CD4-positive, alpha-beta memory T cell (primary cell): ENCODE results near the gene NEAT1. TPM values are rescaled to one million over a fixed set of nuclear protein-coding genes. Genes with fewer than 3 reads are reported as not detected.
A peak's percentile ranks its signal among the peaks of the same experiment; 100 is the strongest.

Source experiments
- CTCF ChIA-PET: fragments of 350-600 bp; sonication (Branson Sonifier 250); formaldehyde crosslinking; loops from one replicate; lab custom pipeline; 2021; ENCODE audit warnings: inconsistent platforms; ENCODE audit not compliant: partially characterized antibody; lab: Charles Lee
- POLR2A ChIA-PET: fragments of 350-600 bp; sonication (Branson Sonifier 250); formaldehyde crosslinking; loops from one replicate; lab custom pipeline; 2021; ENCODE audit not compliant: partially characterized antibody; lab: Charles Lee
- DNase-seq, 5 donors: peaks; one replicate each; pipeline versions ENCODE4 v3.0.0 to v3.0.0-alpha.2; 2020 to 2022; ENCODE audit warnings: mixed read lengths in 1 of 5
- H3K27ac ChIP-seq: one replicate; pipeline ENCODE4 v1.7.0; 2013; ENCODE audit warnings: low read depth, low read length
- H3K27me3 ChIP-seq: 2 replicates; pipeline ENCODE4 v1.7.0; 2013; ENCODE audit warnings: mild to moderate bottlenecking, low read length, moderate library complexity; ENCODE audit not compliant: insufficient read depth
- H3K36me3 ChIP-seq: 2 replicates; pipeline ENCODE4 v1.7.0; 2013; ENCODE audit warnings: mild to moderate bottlenecking, low read length, moderate library complexity; ENCODE audit not compliant: insufficient read depth
- H3K4me1 ChIP-seq: 2 replicates; pipeline ENCODE4 v1.7.0; 2013; ENCODE audit warnings: mild to moderate bottlenecking, low read length, moderate library complexity; ENCODE audit not compliant: insufficient read depth
- H3K4me3 ChIP-seq, 2 donors: one replicate each; pipeline ENCODE4 v1.7.0; 2013; ENCODE audit warnings: low read length in 2 of 2, mild to moderate bottlenecking in 1 of 2
- H3K9me3 ChIP-seq, 2 donors: one replicate each; pipeline ENCODE4 v1.7.0; 2013; ENCODE audit warnings: low read length in 2 of 2, control low read depth in 1 of 2; ENCODE audit not compliant: control insufficient read depth in 1 of 2
- H3K27ac Mint-ChIP-seq, 7 donors: one replicate each; pipeline ENCODE4 v1.8.0; 2020 to 2021; ENCODE audit warnings: mixed read lengths in 7 of 7, mild to moderate bottlenecking in 6 of 7, inconsistent platforms in 3 of 7, moderate library complexity in 3 of 7
- H3K27me3 Mint-ChIP-seq, 2 donors: one replicate each; pipeline ENCODE4 v1.8.0; 2020 to 2021; ENCODE audit warnings: mixed read lengths in 2 of 2
- H3K36me3 Mint-ChIP-seq, 2 donors: one replicate each; pipeline ENCODE4 v1.8.0; 2020 to 2021; ENCODE audit warnings: mixed read lengths in 2 of 2, inconsistent platforms in 1 of 2, mild to moderate bottlenecking in 1 of 2
- H3K4me1 Mint-ChIP-seq, 4 donors: one replicate each; pipeline ENCODE4 v1.8.0; 2020 to 2021; ENCODE audit warnings: mixed read lengths in 4 of 4, mild to moderate bottlenecking in 1 of 4
- H3K4me3 Mint-ChIP-seq, 8 donors: one replicate each; pipeline ENCODE4 v1.8.0; 2020 to 2021; ENCODE audit warnings: mixed read lengths in 8 of 8, mild to moderate bottlenecking in 7 of 8, moderate library complexity in 6 of 8, inconsistent platforms in 3 of 8
- H3K9me3 Mint-ChIP-seq, 8 donors: one replicate each; pipeline ENCODE4 v1.8.0; 2020 to 2021; ENCODE audit warnings: mixed read lengths in 8 of 8, mild to moderate bottlenecking in 5 of 8, inconsistent platforms in 3 of 8, moderate library complexity in 1 of 8
- intact Hi-C: fragments of 100-400 bp; cut with micrococcal nuclease; formaldehyde crosslinking; loops from one replicate; pipeline ENCODE4 v1.15.1; 2023
- polyA plus RNA-seq, 2 donors: library from polyadenylated mRNA; unstranded; fragments of 300-500 nt; fragmentation: Illumina TruSeq; gene quantifications; one replicate each; pipeline ENCODE4 v1.2.3, GENCODE V29; 2021
- total RNA-seq, 2 experiments: library from RNA; stranded (reverse); gene quantifications; one replicate each; pipeline ENCODE4 v1.2.3, GENCODE V29; 2021

NEAT1 gene
- total and polyA plus RNA-seq, 4 experiments from 2014 or later, result 2.3 to 687 (median 344) TPM

- Histone ChIP-seq H3K4me3 (peak overlapping the region; percentile 50 to 95), H3K27me3 (no peaks in the 10 kb centered on the region), H3K27ac (peak overlapping the region; percentile 98), H3K4me1 (peaks cover 50% of the 10 kb centered on the region), H3K9me3 (no peaks in the 10 kb centered on the region), H3K36me3 (peaks cover 12% of the 10 kb centered on the region)
- ChIA-PET CTCF (interaction anchor here (1.0 to 12.6 kb wide), 8 partner anchors 11 to 100 kb away, joined by 3 to 192 read pairs (median 10); partner anchors contain the start of genes MALAT1 and SLC25A45), POLR2A (interaction anchor here (1.0 to 22.2 kb wide), 16 partner anchors 5 to 231 kb away, joined by 4 to 3839 read pairs (median 30); partner anchors contain the start of genes FAM89B, FRMD8, MALAT1 and MAP3K11)
- H3K4me3 Mint-ChIP-seq, result peak overlapping the region; percentile 92 to 97 (median 95)
- intact Hi-C loops, result loop anchor here (1.0 kb wide), 1 partner anchor 9 kb away; no protein-coding TSS in a partner anchor
- peaks cover 27 to 83% (median 38%) of the 10 kb centered on the region in 4 donors for H3K4me1 Mint-ChIP-seq
- H3K27me3 Mint-ChIP-seq, result peaks cover 0 to 4% of the 10 kb centered on the region in 2 donors
- DNase-seq, result peak; percentile 83 to 96 (median 88)
- peaks cover 0 to 10% (median 2%) of the 10 kb centered on the region in 8 donors for H3K9me3 Mint-ChIP-seq
- H3K36me3 Mint-ChIP-seq, result peaks cover 36 to 44% of the 10 kb centered on the region in 2 donors
- H3K27ac Mint-ChIP-seq, result peak overlapping the region; percentile 93 to 100 (median 97)
These were observed 1.4 kb upstream of the NEAT1 start for GRCh38 chr11:65420979-65421793.

- H3K27ac Mint-ChIP-seq, result peak overlapping the region; percentile 93 to 100 (median 97)
- H3K36me3 ChIP-seq, result peaks cover 19% of the 10 kb centered on the region
- peaks cover 50% of the 10 kb centered on the region for H3K4me1 ChIP-seq
These were observed 585 bp upstream of the NEAT1 start for GRCh38 chr11:65421794-65422632.

DNA sequence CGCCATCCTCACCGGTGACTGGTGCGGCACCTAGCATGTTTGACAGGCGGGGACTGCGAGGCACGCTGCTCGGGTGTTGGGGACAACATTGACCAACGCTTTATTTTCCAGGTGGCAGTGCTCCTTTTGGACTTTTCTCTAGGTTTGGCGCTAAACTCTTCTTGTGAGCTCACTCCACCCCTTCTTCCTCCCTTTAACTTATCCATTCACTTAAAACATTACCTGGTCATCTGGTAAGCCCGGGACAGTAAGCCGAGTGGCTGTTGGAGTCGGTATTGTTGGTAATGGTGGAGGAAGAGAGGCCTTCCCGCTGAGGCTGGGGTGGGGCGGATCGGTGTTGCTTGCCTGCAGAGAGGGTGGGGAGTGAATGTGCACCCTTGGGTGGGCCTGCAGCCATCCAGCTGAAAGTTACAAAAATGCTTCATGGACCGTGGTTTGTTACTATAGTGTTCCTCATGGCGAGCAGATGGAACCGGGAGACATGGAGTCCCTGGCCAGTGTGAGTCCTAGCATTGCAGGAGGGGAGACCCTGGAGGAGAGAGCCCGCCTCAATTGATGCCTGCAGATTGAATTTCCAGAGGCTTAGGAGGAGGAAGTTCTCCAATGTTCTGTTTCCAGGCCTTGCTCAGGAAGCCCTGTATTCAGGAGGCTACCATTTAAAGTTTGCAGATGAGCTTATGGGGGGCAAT, 1.1 kb downstream of the NEAT1 start:
- Histone ChIP-seq H3K36me3 (peaks cover 19% of the 10 kb centered on the region), H3K27me3 (no peaks in the 10 kb centered on the region), H3K27ac (peak overlapping the region; percentile 98), H3K4me3 (peak overlapping the region; percentile 95 to 99), H3K9me3 (no peaks in the 10 kb centered on the region), H3K4me1 (peaks cover 50% of the 10 kb centered on the region)
- ChIA-PET POLR2A (interaction anchor here (1.1 to 22.2 kb wide), 29 partner anchors 6 to 645 kb away, joined by 3 to 3839 read pairs (median 8); partner anchors contain the start of genes CCDC85B, EHBP1L1, FAM89B and FRMD8), CTCF (interaction anchor here (0.9 to 12.6 kb wide), 10 partner anchors 9 to 86 kb away, joined by 3 to 192 read pairs (median 4); partner anchors contain the start of gene MALAT1)
- H3K27ac Mint-ChIP-seq, result peak overlapping the region; percentile 93 to 100 (median 97)
- H3K27me3 Mint-ChIP-seq, result peaks cover 0 to 4% of the 10 kb centered on the region in 2 donors
- intact Hi-C loops, result no loop called here
- peaks cover 0 to 10% (median 2%) of the 10 kb centered on the region in 8 donors for H3K9me3 Mint-ChIP-seq
- peak overlapping the region; percentile 92 to 97 (median 95) for H3K4me3 Mint-ChIP-seq
- H3K4me1 Mint-ChIP-seq, result peaks cover 36 to 83% (median 44%) of the 10 kb centered on the region in 4 donors
- H3K36me3 Mint-ChIP-seq, result peaks cover 58 to 59% of the 10 kb centered on the region in 2 donors
- peak; percentile 22 to 59 (median 28) for DNase-seq

More at GRCh38 chr11:65421794-65422632, 585 bp upstream of the NEAT1 start:
- Mint-ChIP-seq H3K27me3 (peaks cover 0 to 4% of the 10 kb centered on the region in 2 donors), H3K9me3 (peaks cover 0 to 10% (median 2%) of the 10 kb centered on the region in 8 donors), H3K4me1 (peaks cover 28 to 83% (median 40%) of the 10 kb centered on the region in 4 donors), H3K4me3 (peak overlapping the region; percentile 92 to 97 (median 95)), H3K36me3 (peaks cover 45 to 52% of the 10 kb centered on the region in 2 donors)
- peak; percentile 81 to 86 (median 82) for DNase-seq
- peak overlapping the region; percentile 95 to 99 for H3K4me3 ChIP-seq
- intact Hi-C loops, result loop anchor here (1.0 kb wide), 1 partner anchor 8 kb away; no protein-coding TSS in a partner anchor
- H3K9me3 ChIP-seq, result no peaks in the 10 kb centered on the region
- POLR2A ChIA-PET, result interaction anchor here (0.6 to 22.2 kb wide), 29 partner anchors 4 to 867 kb away, joined by 3 to 3839 read pairs (median 7); partner anchors contain the start of genes CFL1, EHBP1L1, FAM89B and FRMD8
- peak overlapping the region; percentile 98 for H3K27ac ChIP-seq
- no peaks in the 10 kb centered on the region for H3K27me3 ChIP-seq
- CTCF ChIA-PET, result interaction anchor here (1.5 to 12.6 kb wide), 3 partner anchors 11 to 77 kb away, joined by 4 to 192 read pairs (median 28); partner anchors contain the start of gene MALAT1

GRCh38 chr11:65424205-65425104, 1.9 kb downstream of the NEAT1 start:
- peaks cover 19% of the 10 kb centered on the region for H3K36me3 ChIP-seq
- H3K36me3 Mint-ChIP-seq, result peaks cover 58 to 59% of the 10 kb centered on the region in 2 donors
- H3K27me3 ChIP-seq, result no peaks in the 10 kb centered on the region
- POLR2A ChIA-PET, result interaction anchor here (0.6 to 22.2 kb wide), 28 partner anchors 7 to 680 kb away, joined by 3 to 3839 read pairs (median 8); partner anchors contain the start of genes CCDC85B, DPF2, EHBP1L1 and FAM89B
- peaks cover 0 to 4% of the 10 kb centered on the region in 2 donors for H3K27me3 Mint-ChIP-seq
- peak overlapping the region; percentile 92 to 97 (median 95) for H3K4me3 Mint-ChIP-seq
- peak; percentile 44 to 69 (median 56) for DNase-seq
- peaks cover 37 to 83% (median 44%) of the 10 kb centered on the region in 4 donors for H3K4me1 Mint-ChIP-seq
- intact Hi-C loops, result loop anchor here (1.0 to 5.0 kb wide), 3 partner anchors 8 to 148 kb away; partner anchors contain the start of genes FAM89B and ZNRD2
- H3K27ac Mint-ChIP-seq, result peak overlapping the region; percentile 93 to 100 (median 97)
- H3K4me1 ChIP-seq, result peaks cover 50% of the 10 kb centered on the region
- H3K27ac ChIP-seq, result peak overlapping the region; percentile 98
- H3K9me3 ChIP-seq, result no peaks in the 10 kb centered on the region
- H3K9me3 Mint-ChIP-seq, result peaks cover 0 to 9% (median 2%) of the 10 kb centered on the region in 8 donors
- CTCF ChIA-PET, result interaction anchor here (0.9 to 12.6 kb wide), 10 partner anchors 8 to 85 kb away, joined by 3 to 192 read pairs (median 4); partner anchors contain the start of gene MALAT1
- peak overlapping the region; percentile 95 to 99 for H3K4me3 ChIP-seq

GRCh38 chr11:65425105-65425970, 2.7 kb downstream of the NEAT1 start:
- DNase-seq, result peak; percentile 87 to 98 (median 94)
- H3K4me3 ChIP-seq, result peak overlapping the region; percentile 95 to 99
- CTCF ChIA-PET, result interaction anchor here (2.2 to 12.6 kb wide), 2 partner anchors 8 to 74 kb away, joined by 14 to 192 read pairs; partner anchors contain the start of gene MALAT1
- H3K27ac ChIP-seq, result peak overlapping the region; percentile 98
- H3K4me1 ChIP-seq, result peaks cover 50% of the 10 kb centered on the region
- peaks cover 0 to 4% of the 10 kb centered on the region in 2 donors for H3K27me3 Mint-ChIP-seq
- peak overlapping the region; percentile 93 to 100 (median 97) for H3K27ac Mint-ChIP-seq
- H3K27me3 ChIP-seq, result no peaks in the 10 kb centered on the region
- intact Hi-C loops, result loop anchor here (1.0 to 5.0 kb wide), 3 partner anchors 9 to 147 kb away; partner anchors contain the start of genes FAM89B and ZNRD2
- H3K36me3 Mint-ChIP-seq, result peaks cover 58 to 59% of the 10 kb centered on the region in 2 donors
- peaks cover 0 to 9% (median 2%) of the 10 kb centered on the region in 8 donors for H3K9me3 Mint-ChIP-seq
- peaks cover 19% of the 10 kb centered on the region for H3K36me3 ChIP-seq
- H3K4me1 Mint-ChIP-seq, result peaks cover 41 to 83% (median 47%) of the 10 kb centered on the region in 4 donors
- POLR2A ChIA-PET, result interaction anchor here (0.6 to 22.2 kb wide), 23 partner anchors 7 to 681 kb away, joined by 3 to 3839 read pairs (median 10); partner anchors contain the start of genes CCDC85B, DPF2, EHBP1L1 and FAM89B
- H3K9me3 ChIP-seq, result no peaks in the 10 kb centered on the region
- peak overlapping the region; percentile 92 to 97 (median 95) for H3K4me3 Mint-ChIP-seq
